Cardiac fibroblast (primary cell): ENCODE data around the gene PTPA.
A peak's percentile ranks its signal among the peaks of the same experiment; 100 is the strongest.

Experiments used
- DNase-seq, 2 donors: peaks; one replicate each; pipeline versions ENCODE4 v3.0.0 to v3.0.0-alpha.2; 2010; ENCODE audit warnings: low read depth in 2 of 2
- H3K4me3 ChIP-seq, 2 donors: replicated peaks in 1 of 2; 1 replicate in 1 of 2; 2 replicates in 1 of 2; pipeline ENCODE4 v1.5.1; 2011; ENCODE audit warnings: low read depth in 2 of 2, low read length in 2 of 2, mild to moderate bottlenecking in 2 of 2, moderate library complexity in 1 of 2
- CTCF ChIP-seq: IDR thresholded peaks from one replicate; pipeline ENCODE4 v1.5.1; 2011; ENCODE audit warnings: low read depth, mild to moderate bottlenecking, low read length, inconsistent platforms

Gene PTPA

GRCh38 chr9:129141066-129142041, 30.1 kb downstream of the PTPA start:
- peak overlapping the region; percentile 17 to 46 for H3K4me3 ChIP-seq
- DNase-seq: peak; percentile 96 to 97
- TF ChIP-seq CTCF: no peak

GRCh38 chr9:129142138-129142935, 31.1 kb downstream of the PTPA start:
- no peak for TF ChIP-seq CTCF
- DNase-seq: no peak
- H3K4me3 ChIP-seq: peak overlapping the region; percentile 25 to 46

GRCh38 chr9:129143031-129143927, 32.1 kb downstream of the PTPA start:
- peak overlapping the region; percentile 4 to 46 for H3K4me3 ChIP-seq
- peak; percentile 98 for TF ChIP-seq CTCF
- peak; percentile 96 to 99 for DNase-seq

- peak; percentile 38 to 59 for DNase-seq
- TF ChIP-seq CTCF: no peak
- H3K4me3 ChIP-seq: no peak overlapping the region
These were observed 34.1 kb downstream of the PTPA start for GRCh38 chr9:129145316-129145715.

- H3K4me3 ChIP-seq: no peak overlapping the region
- TF ChIP-seq CTCF: no peak
- DNase-seq: peak; percentile 90 to 98
These were observed 34.7 kb downstream of the PTPA start for GRCh38 chr9:129145841-129146292.

- no peak for TF ChIP-seq CTCF
- H3K4me3 ChIP-seq: no peak overlapping the region
- DNase-seq: peak in 1 of 2 donors; percentile 77
These were observed 35.3 kb downstream of the PTPA start for GRCh38 chr9:129146441-129146941.
